ENCODE measurements around the gene ASTN2. TPM values are rescaled to one million over a fixed set of nuclear protein-coding genes. Genes with fewer than 3 reads are reported as not detected.

The ASTN2 gene
- total RNA-seq, 6 experiments from 2014 or later: 0.91 to 3.1 (median 2.5) TPM

DNA sequence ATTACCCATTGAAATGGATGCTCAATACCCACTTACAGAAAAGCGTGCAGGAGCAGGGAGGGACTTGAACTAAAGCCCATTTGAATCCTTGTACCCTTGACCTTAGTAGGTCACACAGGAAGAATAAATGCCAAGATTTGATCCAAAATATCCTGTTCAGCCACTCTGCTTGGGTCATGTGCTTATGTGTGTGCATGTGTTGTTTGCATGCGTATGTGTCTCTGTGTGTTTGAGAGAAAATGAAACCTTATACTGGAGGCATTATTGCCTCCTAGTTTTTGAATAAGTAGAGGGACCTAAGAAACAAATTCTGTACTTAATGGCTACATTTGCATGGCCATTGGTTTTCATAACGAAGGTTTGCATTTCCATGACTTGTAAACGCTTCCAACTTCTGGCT lies 791.1 kb downstream of the ASTN2 start:
- DNase-seq (no peak), ATAC-seq (peak in 1 of 4 donors; percentile 11)
- intact Hi-C loops (cut with DNase I): no loop called here
- H3K36me3 ChIP-seq: no peaks in the 10 kb centered on the region
- no peak overlapping the region for H3K4me3 ChIP-seq
- H3K4me1 ChIP-seq: peaks cover 0 to 6% (median 0%) of the 10 kb centered on the region in 4 donors
- TF ChIP-seq POLR2A (IDR thresholded peaks at IDR 0.05): no peak
- TF ChIP-seq, protein P1, sequence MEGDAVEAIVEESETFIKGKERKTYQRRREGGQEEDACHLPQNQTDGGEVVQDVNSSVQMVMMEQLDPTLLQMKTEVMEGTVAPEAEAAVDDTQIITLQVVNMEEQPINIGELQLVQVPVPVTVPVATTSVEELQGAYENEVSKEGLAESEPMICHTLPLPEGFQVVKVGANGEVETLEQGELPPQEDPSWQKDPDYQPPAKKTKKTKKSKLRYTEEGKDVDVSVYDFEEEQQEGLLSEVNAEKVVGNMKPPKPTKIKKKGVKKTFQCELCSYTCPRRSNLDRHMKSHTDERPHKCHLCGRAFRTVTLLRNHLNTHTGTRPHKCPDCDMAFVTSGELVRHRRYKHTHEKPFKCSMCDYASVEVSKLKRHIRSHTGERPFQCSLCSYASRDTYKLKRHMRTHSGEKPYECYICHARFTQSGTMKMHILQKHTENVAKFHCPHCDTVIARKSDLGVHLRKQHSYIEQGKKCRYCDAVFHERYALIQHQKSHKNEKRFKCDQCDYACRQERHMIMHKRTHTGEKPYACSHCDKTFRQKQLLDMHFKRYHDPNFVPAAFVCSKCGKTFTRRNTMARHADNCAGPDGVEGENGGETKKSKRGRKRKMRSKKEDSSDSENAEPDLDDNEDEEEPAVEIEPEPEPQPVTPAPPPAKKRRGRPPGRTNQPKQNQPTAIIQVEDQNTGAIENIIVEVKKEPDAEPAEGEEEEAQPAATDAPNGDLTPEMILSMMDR (IDR thresholded peaks at IDR 0.05): no peak
- no peaks in the 10 kb centered on the region for H3K9me3 ChIP-seq
- no peak overlapping the region for H3K27ac ChIP-seq
- H3K27me3 ChIP-seq: no peaks in the 10 kb centered on the region
- 78% methylated on average over 4 of the region's 4 CpGs for WGBS (ENCODE audit: insufficient coverage, low coverage, low lambda C conversion rate, missing lambda C conversion rate)

DNA sequence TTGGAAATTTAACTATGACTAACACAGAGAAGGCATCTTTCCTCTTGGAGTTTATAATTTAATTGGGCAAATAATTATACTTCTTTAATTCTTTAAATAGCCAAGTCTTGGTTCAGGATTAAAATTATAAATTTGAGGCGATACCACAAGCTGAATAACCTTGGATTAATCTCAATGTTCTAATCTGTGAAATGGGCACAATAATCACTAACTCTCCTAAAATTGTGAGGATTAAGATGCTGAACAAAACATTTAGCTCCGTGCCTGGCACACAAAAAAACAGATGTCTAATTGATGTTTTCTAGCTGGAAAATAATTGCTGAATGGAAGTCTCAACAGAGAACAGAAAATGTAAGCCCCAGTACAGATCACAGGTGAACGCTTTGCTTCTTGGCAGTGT lies 797.5 kb downstream of the ASTN2 start:
- intact Hi-C loops (cut with DNase I): no loop called here
- no peak for DNase-seq
- H3K9me3 ChIP-seq: no peaks in the 10 kb centered on the region
- H3K27ac ChIP-seq: no peak overlapping the region
- H3K27me3 ChIP-seq: no peaks in the 10 kb centered on the region
- WGBS (ENCODE audit: insufficient coverage, low coverage, low lambda C conversion rate, missing lambda C conversion rate): 85% methylated on average over 3 of the region's 3 CpGs
- no peak for ATAC-seq
- H3K4me1 ChIP-seq: no peaks in the 10 kb centered on the region
- H3K36me3 ChIP-seq: no peaks in the 10 kb centered on the region
- TF ChIP-seq POLR2A (IDR thresholded peaks at IDR 0.05): no peak
- TF ChIP-seq, protein P1 (IDR thresholded peaks at IDR 0.05): no peak
- no peak overlapping the region for H3K4me3 ChIP-seq

DNA sequence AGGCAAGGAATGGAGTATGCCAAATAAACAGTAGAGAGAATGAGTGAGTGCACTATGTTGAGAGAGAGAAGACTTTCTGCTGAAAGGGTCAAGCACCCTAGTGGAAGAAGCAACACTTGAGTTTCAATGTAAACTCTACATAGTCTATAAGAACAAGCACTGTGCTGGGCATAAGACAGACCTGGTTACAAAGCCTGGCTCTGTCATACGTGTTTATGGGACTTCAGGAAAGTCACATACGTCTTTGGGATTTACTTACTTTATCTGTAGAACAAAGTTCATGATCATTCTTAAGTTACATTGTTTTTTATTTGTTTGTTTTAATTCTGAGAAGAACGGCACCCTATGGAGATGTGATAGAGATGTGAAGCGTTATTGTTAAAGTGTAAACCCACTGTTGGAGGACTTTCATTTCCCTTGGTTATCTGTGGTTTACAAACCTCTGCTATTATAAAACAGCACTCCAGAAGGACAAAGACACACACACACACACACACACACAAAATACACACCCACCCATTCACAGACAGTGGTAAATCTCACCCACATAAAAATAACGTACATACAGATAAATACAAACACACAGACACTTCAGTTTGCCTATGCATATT lies 798.4 kb downstream of the ASTN2 start:
- H3K27ac ChIP-seq: no peak overlapping the region
- H3K27me3 ChIP-seq: no peaks in the 10 kb centered on the region

DNA sequence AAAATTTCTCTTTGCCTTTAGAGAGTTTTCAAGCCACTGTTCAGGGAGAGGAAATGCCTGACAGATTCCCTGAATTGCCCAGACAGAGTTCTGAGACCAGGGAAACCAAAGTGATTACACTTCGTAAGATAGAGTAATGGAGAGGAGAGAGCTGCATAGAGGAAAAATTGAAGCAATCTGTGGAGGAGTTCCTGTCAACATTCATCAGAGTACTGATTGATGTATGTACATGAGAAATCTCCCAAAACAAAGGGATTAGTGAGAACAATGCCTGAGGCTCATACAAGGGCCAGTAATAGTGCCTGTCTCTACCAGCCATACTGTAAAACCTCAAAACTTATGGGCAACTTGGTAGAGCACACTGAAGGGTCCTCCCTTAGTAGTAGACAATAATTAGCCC lies 806.8 kb downstream of the ASTN2 start:
- TF ChIP-seq POLR2A (IDR thresholded peaks at IDR 0.05): no peak
- TF ChIP-seq, protein P1 (IDR thresholded peaks at IDR 0.05): no peak
- no peaks in the 10 kb centered on the region for H3K27me3 ChIP-seq
- no peak overlapping the region for H3K4me3 ChIP-seq
- no peaks in the 10 kb centered on the region for H3K36me3 ChIP-seq
- no peak for ATAC-seq
- WGBS (ENCODE audit: insufficient coverage, low coverage, low lambda C conversion rate, missing lambda C conversion rate): 91% methylated on average over 1 of the region's 1 CpG
- intact Hi-C loops (cut with DNase I): no loop called here
- no peaks in the 10 kb centered on the region for H3K4me1 ChIP-seq
- H3K9me3 ChIP-seq: no peaks in the 10 kb centered on the region
- H3K27ac ChIP-seq: no peak overlapping the region
- no peak for DNase-seq

More for the DNA sequence above, 798.4 kb downstream of the ASTN2 start:
- Histone ChIP-seq H3K4me3 (no peak overlapping the region), H3K36me3 (no peaks in the 10 kb centered on the region), H3K9me3 (no peaks in the 10 kb centered on the region), H3K4me1 (no peaks in the 10 kb centered on the region)
- DNase-seq (no peak), ATAC-seq (no peak)
- TF ChIP-seq, protein P1 (IDR thresholded peaks at IDR 0.05): no peak
- TF ChIP-seq POLR2A (IDR thresholded peaks at IDR 0.05): no peak
- intact Hi-C loops (cut with DNase I): no loop called here
- WGBS (ENCODE audit: insufficient coverage, low coverage, low lambda C conversion rate, missing lambda C conversion rate): 89% methylated on average over 5 of the region's 5 CpGs

All from right lobe of liver (tissue), 6 donors.